Globus pallidus (tissue), 1 donor: ENCODE data around the gene KCNQ2.

Experiments used
- DNase-seq: peaks from one replicate; pipeline ENCODE4 v3.0.0-alpha.2; 2015; ENCODE audit warnings: low spot score

Gene KCNQ2

GRCh38 chr20:63501818-63502670 lies 29.6 kb upstream of the KCNQ2 start:
- DNase-seq, result no peak

GRCh38 chr20:63500902-63501817 lies 28.7 kb upstream of the KCNQ2 start:
- no peak for DNase-seq

GRCh38 chr20:63500151-63500901 lies 27.9 kb upstream of the KCNQ2 start:
- DNase-seq, result no peak

GRCh38 chr20:63499338-63499969 lies 27.0 kb upstream of the KCNQ2 start:
- no peak for DNase-seq

GRCh38 chr20:63498960-63499337 lies 26.5 kb upstream of the KCNQ2 start, which contains the start of gene EEF1A2:
TSS of gene EEF1A2 (minus strand) at chr20:63499083. CDS start at chr20:63497763, 1,320 bp downstream.
- no peak for DNase-seq

GRCh38 chr20:63497946-63498935 lies 25.8 kb upstream of the KCNQ2 start:
- no peak for DNase-seq

GRCh38 chr20:63497138-63497945 lies 24.9 kb upstream of the KCNQ2 start:
- DNase-seq, result no peak

- no peak for DNase-seq
These were observed 24.2 kb upstream of the KCNQ2 start for GRCh38 chr20:63496596-63497120.

GRCh38 chr20:63495741-63496595 lies 23.5 kb upstream of the KCNQ2 start:
- peak; percentile 41 for DNase-seq

- DNase-seq, result no peak
These were observed 22.8 kb upstream of the KCNQ2 start for GRCh38 chr20:63495167-63495720.

- DNase-seq, result no peak
These were observed 22.1 kb upstream of the KCNQ2 start for GRCh38 chr20:63494420-63495166.

- DNase-seq, result no peak
These were observed 21.6 kb upstream of the KCNQ2 start for GRCh38 chr20:63494084-63494419.

GRCh38 chr20:63493563-63494020 lies 21.1 kb upstream of the KCNQ2 start:
- DNase-seq, result no peak

- DNase-seq, result no peak
These were observed 20.5 kb upstream of the KCNQ2 start for GRCh38 chr20:63492982-63493381.

GRCh38 chr20:63492518-63492917 lies 20.1 kb upstream of the KCNQ2 start:
- DNase-seq, result no peak

GRCh38 chr20:63491635-63492230 lies 19.3 kb upstream of the KCNQ2 start:
- no peak for DNase-seq

GRCh38 chr20:63491078-63491477 lies 18.6 kb upstream of the KCNQ2 start:
- no peak for DNase-seq
